Measurements from ENCODE around the gene DNAH9.

GRCh38 chr17:11638700-11639265 is 40.5 kb downstream of the DNAH9 start:
- TF ChIP-seq EZH2 (IDR thresholded peaks at IDR 0.05; ENCODE audit: low read depth, low read length, severe bottlenecking) (no peak), TAF1 (IDR thresholded peaks at IDR 0.05; ENCODE audit: low read depth, low read length) (no peak), TCF12 (IDR thresholded peaks at IDR 0.05; ENCODE audit: low read depth, low read length) (no peak)

Data from H1 (cell line).